Measurements from ENCODE around the gene PAK1.

The PAK1 gene

DNA sequence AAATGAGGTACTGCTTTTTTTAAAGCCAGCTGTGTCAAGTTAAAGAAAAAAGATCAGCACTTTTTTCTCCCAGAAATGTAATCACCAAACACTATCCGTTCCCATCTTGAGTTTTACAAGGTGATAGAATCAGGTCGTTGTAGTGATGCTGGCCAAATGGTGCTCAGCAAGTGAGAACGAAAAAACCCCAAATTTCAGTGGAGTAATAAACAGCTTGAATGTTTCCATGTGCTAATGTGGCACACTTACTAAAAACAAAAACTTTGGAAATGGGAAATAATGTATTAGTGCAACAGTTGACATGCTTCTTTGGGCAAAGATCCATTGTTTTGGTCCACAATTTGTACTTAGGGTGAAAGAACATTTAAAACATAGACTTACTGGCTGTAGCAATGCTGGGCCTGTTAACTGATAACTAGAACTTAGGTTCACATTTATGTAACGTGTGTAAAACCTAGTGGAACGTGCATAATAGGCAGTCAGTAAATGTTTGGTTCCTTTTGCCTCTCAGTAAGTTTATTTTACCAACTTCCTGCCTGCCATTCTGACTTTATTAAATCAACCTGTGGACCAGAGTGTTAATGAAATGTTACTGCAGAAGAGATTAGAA is 157.1 kb downstream of the PAK1 start:
- no peak overlapping the region for H3K4me3 ChIP-seq (replicated peaks; ENCODE audit: low read depth, low read length)
- no peak for DNase-seq (ENCODE audit: extremely low read depth, low read depth)
- TF ChIP-seq, protein P1, sequence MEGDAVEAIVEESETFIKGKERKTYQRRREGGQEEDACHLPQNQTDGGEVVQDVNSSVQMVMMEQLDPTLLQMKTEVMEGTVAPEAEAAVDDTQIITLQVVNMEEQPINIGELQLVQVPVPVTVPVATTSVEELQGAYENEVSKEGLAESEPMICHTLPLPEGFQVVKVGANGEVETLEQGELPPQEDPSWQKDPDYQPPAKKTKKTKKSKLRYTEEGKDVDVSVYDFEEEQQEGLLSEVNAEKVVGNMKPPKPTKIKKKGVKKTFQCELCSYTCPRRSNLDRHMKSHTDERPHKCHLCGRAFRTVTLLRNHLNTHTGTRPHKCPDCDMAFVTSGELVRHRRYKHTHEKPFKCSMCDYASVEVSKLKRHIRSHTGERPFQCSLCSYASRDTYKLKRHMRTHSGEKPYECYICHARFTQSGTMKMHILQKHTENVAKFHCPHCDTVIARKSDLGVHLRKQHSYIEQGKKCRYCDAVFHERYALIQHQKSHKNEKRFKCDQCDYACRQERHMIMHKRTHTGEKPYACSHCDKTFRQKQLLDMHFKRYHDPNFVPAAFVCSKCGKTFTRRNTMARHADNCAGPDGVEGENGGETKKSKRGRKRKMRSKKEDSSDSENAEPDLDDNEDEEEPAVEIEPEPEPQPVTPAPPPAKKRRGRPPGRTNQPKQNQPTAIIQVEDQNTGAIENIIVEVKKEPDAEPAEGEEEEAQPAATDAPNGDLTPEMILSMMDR (IDR thresholded peaks at IDR 0.05; ENCODE audit: low read depth, low read length, missing control alignments): no peak

DNA sequence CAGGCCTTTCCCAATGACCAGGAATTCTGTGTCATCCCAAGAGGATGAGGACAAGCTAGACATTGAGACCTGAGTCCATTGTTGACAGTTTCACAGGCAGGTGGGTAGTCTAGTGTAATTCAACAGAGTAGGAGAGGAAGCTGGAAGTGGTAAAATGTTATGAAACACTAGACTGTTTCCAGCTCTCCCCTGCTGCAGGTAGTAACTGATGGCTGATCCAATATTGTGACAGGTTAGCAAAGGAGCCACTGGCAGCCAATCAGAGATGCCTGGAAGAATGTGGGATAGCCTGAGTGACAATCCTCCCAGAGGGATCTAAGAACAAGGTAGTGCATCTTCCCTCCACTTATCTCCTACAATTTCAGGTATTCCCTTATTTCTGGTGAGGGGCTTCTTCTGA is 161.8 kb downstream of the PAK1 start:
- DNase-seq (ENCODE audit: extremely low read depth, low read depth): no peak
- TF ChIP-seq, protein P1 (IDR thresholded peaks at IDR 0.05; ENCODE audit: low read depth, low read length, missing control alignments): no peak
- H3K4me3 ChIP-seq (replicated peaks; ENCODE audit: low read depth, low read length): no peak overlapping the region

DNA sequence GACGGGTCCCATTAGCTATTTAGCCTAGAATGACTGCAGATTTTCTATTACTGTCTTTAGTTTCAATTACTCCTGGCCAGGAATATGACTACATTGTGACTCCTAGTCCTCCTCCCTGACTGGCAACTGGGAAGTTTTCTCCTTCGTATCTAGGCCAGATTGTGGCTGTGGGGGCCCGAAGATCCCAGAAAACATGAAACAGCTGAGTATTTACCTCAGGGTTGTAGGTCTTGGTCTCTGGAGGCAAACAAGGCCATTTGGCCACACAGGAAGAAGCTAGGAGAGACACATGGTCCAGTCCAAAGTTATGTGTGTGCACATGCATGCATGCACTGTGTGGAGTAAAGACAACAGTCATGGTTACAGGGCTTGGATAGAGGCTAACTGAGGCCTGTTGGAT is 162.2 kb downstream of the PAK1 start:
- no peak for DNase-seq (ENCODE audit: extremely low read depth, low read depth)
- H3K4me3 ChIP-seq (replicated peaks; ENCODE audit: low read depth, low read length): no peak overlapping the region
- TF ChIP-seq, protein P1 (IDR thresholded peaks at IDR 0.05; ENCODE audit: low read depth, low read length, missing control alignments): no peak

DNA sequence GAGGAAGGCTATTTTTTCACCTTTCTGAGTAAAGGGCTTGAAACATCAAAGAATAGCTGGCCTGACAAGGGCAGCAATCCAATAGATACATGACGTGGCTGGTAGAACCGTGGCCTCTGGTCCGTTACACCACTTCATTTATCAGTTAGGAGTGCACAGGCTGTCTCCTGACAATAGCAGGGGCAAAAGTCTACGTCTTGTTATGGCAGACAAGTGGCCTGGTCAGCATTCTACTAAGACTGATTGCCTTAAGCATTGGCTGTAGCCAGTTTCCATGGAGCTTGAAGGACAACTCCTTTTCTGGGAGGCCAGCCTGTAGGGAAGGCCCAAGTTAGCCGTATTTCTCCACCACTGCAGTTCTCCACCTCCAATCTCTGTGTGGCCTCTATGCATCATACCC is 163.2 kb downstream of the PAK1 start:
- TF ChIP-seq, protein P1 (IDR thresholded peaks at IDR 0.05; ENCODE audit: low read depth, low read length, missing control alignments): no peak
- H3K4me3 ChIP-seq (replicated peaks; ENCODE audit: low read depth, low read length): no peak overlapping the region
- DNase-seq (ENCODE audit: extremely low read depth, low read depth): no peak

DNA sequence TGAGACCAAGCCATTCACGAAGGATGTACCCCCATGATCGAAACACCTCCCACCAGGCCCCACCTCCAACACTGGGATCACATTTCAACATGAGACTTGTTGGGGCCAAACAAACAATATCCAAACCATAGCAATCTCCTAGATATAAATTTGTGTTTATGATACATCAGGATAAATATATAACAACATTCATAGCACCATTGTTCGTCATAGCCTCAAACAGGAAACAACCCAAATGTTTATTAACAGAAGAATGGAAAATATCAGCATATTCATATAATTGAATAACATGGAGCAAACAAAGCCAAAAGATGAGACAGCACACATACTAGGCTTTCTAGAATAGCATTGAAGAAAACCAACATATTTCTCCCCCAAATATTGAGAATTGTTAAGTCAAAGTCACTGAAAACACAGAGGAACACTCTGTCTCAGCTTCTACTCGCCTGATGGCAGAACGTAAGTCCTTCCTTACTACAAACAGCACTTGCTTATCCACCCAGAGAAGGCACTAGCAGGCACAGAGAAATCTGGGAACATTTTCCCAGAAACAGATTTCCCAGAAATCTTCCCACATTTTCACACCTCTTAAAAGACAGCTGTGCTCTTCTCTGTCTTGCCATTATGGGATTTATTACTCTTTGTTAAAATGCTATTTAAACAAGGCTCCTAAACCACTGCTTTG is 164.4 kb downstream of the PAK1 start:
- H3K4me3 ChIP-seq (replicated peaks; ENCODE audit: low read depth, low read length): no peak overlapping the region
- DNase-seq (ENCODE audit: extremely low read depth, low read depth): no peak
- TF ChIP-seq, protein P1 (IDR thresholded peaks at IDR 0.05; ENCODE audit: low read depth, low read length, missing control alignments): no peak

DNA sequence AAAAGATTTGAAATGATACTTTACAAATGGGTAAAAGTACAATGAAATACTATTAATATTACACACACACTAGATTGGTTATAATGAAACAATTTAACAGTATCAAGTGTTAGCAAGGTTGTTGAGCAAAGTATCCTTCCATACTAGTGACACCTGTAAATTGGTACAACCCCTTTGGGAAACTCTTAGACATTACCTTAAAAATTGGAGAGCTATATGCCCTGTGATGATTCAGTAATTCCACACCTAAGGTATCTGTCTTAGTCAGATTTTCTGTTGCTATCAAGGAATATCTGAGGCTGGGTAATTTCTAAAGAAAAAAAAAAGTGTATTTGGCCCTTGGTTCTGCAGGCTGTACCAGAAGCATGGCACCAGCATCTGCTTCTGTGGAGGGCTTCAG is 165.1 kb downstream of the PAK1 start:
- TF ChIP-seq, protein P1 (IDR thresholded peaks at IDR 0.05; ENCODE audit: low read depth, low read length, missing control alignments): no peak
- H3K4me3 ChIP-seq (replicated peaks; ENCODE audit: low read depth, low read length): no peak overlapping the region
- DNase-seq (ENCODE audit: extremely low read depth, low read depth): no peak
